ENCODE results near the gene DDX28. TPM values are rescaled to one million over a fixed set of nuclear protein-coding genes. Genes with fewer than 3 reads are reported as not detected.

Gene DDX28
- polyA plus RNA-seq, 2 of the 4 experiments (the other 2 are of a cell fraction), result 14.0 to 14.9 TPM

GRCh38 chr16:67971111-67971510 lies 51.9 kb downstream of the DDX28 start:
- ChIA-PET POLR2A (no interaction called here), CTCF (interaction anchor here (0.7 to 2.1 kb wide), 4 partner anchors 11 to 295 kb away, joined by 3 to 11 read pairs (median 4); no protein-coding TSS in a partner anchor)
- Histone ChIP-seq H3K9me3 (no peaks in the 10 kb centered on the region), H3K4me3 (no peak overlapping the region), H3K4me2 (no peak overlapping the region), H3K4me1 (peaks cover 19% of the 10 kb centered on the region), H3K27ac (no peak overlapping the region)
- FAIRE-seq, result no peak
- 96% methylated on average over 9 of the region's 9 CpGs for WGBS (ENCODE audit: missing lambda C conversion rate)
- TF ChIP-seq POLR2AphosphoS2 (conservative IDR thresholded peaks at IDR 0.05; ENCODE audit: low read length), result no peak
- no peak for ATAC-seq
- DNase-seq (ENCODE audit: low read depth in 1 of 2, low spot score in 1 of 2), result no peak

Small RNA genes lying within 50 kb of the gene (small RNA-seq; reads per million reads assigned to genes)
- gene RNU6-359P, result 0 to 8.8 (median 0.21) reads per million in 6 experiments

Other genes starting within 250 kb of the DDX28 start
- 9.8 and 11.1 TPM in 2 replicates for gene RANBP10, start 216.7 kb downstream of the DDX28 start, polyA plus RNA-seq (2011; rRNA removed)
- 6.9 to 7.5 TPM (median 7.5 TPM) in 3 replicates for gene RANBP10, start 216.7 kb downstream of the DDX28 start, polyA plus RNA-seq (2017; fragmentation: RNase III; extraction: RNeasy Plus Mini Kit Qiagen cat#74134 plus additional on column Dnase treatment)
- 0.68 and 0.78 TPM in 2 replicates for gene TSNAXIP1, start 216.3 kb downstream of the DDX28 start, polyA plus RNA-seq (2011; rRNA removed)
- gene TSNAXIP1, start 216.3 kb downstream of the DDX28 start, polyA plus RNA-seq (2017; fragmentation: RNase III; extraction: RNeasy Plus Mini Kit Qiagen cat#74134 plus additional on column Dnase treatment), result 0.97 to 1.2 TPM (median 1.1 TPM) in 3 replicates
- gene THAP11, start 180.9 kb downstream of the DDX28 start, polyA plus RNA-seq (2011; rRNA removed), result 33.2 and 44.0 TPM in 2 replicates
- 27.2 to 30.9 TPM (median 30.0 TPM) in 3 replicates for gene THAP11, start 180.9 kb downstream of the DDX28 start, polyA plus RNA-seq (2017; fragmentation: RNase III; extraction: RNeasy Plus Mini Kit Qiagen cat#74134 plus additional on column Dnase treatment)
- 168 and 209 TPM in 2 replicates for gene NUTF2, start 176.3 kb downstream of the DDX28 start, polyA plus RNA-seq (2011; rRNA removed)
- 270 to 301 TPM (median 287 TPM) in 3 replicates for gene NUTF2, start 176.3 kb downstream of the DDX28 start, polyA plus RNA-seq (2017; fragmentation: RNase III; extraction: RNeasy Plus Mini Kit Qiagen cat#74134 plus additional on column Dnase treatment)
- 18.2 and 19.1 TPM in 2 replicates for gene CENPT, start 175.5 kb downstream of the DDX28 start, polyA plus RNA-seq (2011; rRNA removed)
- gene CENPT, start 175.5 kb downstream of the DDX28 start, polyA plus RNA-seq (2017; fragmentation: RNase III; extraction: RNeasy Plus Mini Kit Qiagen cat#74134 plus additional on column Dnase treatment), result 35.9 to 40.3 TPM (median 36.9 TPM) in 3 replicates
- 21.0 and 35.3 TPM in 2 replicates for gene EDC4, start 150.2 kb downstream of the DDX28 start, polyA plus RNA-seq (2011; rRNA removed)
- 54.9 to 60.4 TPM (median 58.1 TPM) in 3 replicates for gene EDC4, start 150.2 kb downstream of the DDX28 start, polyA plus RNA-seq (2017; fragmentation: RNase III; extraction: RNeasy Plus Mini Kit Qiagen cat#74134 plus additional on column Dnase treatment)
- gene NRN1L, start 138.3 kb downstream of the DDX28 start, polyA plus RNA-seq (2011; rRNA removed), result 0.22 and 0.34 TPM in 2 replicates
- gene NRN1L, start 138.3 kb downstream of the DDX28 start, polyA plus RNA-seq (2017; fragmentation: RNase III; extraction: RNeasy Plus Mini Kit Qiagen cat#74134 plus additional on column Dnase treatment), result not detected in 3 replicates
- gene PSKH1, start 130.0 kb downstream of the DDX28 start, polyA plus RNA-seq (2011; rRNA removed), result 15.1 and 18.2 TPM in 2 replicates
- gene PSKH1, start 130.0 kb downstream of the DDX28 start, polyA plus RNA-seq (2017; fragmentation: RNase III; extraction: RNeasy Plus Mini Kit Qiagen cat#74134 plus additional on column Dnase treatment), result 14.6 to 15.8 TPM (median 15.7 TPM) in 3 replicates
- gene CTRL, start 91.4 kb downstream of the DDX28 start, polyA plus RNA-seq (2011; rRNA removed), result 0.92 and 1.6 TPM in 2 replicates
- gene CTRL, start 91.4 kb downstream of the DDX28 start, polyA plus RNA-seq (2017; fragmentation: RNase III; extraction: RNeasy Plus Mini Kit Qiagen cat#74134 plus additional on column Dnase treatment), result 3.6 to 4.4 TPM (median 3.9 TPM) in 3 replicates
- gene PSMB10, start 86.4 kb downstream of the DDX28 start, polyA plus RNA-seq (2011; rRNA removed), result 11.0 and 11.3 TPM in 2 replicates
- 51.9 to 53.5 TPM (median 52.4 TPM) in 3 replicates for gene PSMB10, start 86.4 kb downstream of the DDX28 start, polyA plus RNA-seq (2017; fragmentation: RNase III; extraction: RNeasy Plus Mini Kit Qiagen cat#74134 plus additional on column Dnase treatment)
- 1.7 and 2.6 TPM in 2 replicates for gene LCAT, start 79.1 kb downstream of the DDX28 start, polyA plus RNA-seq (2011; rRNA removed)
- 8.4 to 11.2 TPM (median 10.0 TPM) in 3 replicates for gene LCAT, start 79.1 kb downstream of the DDX28 start, polyA plus RNA-seq (2017; fragmentation: RNase III; extraction: RNeasy Plus Mini Kit Qiagen cat#74134 plus additional on column Dnase treatment)
- 18.2 and 19.5 TPM in 2 replicates for gene SLC12A4, start 54.6 kb downstream of the DDX28 start, polyA plus RNA-seq (2011; rRNA removed)
- 32.6 to 34.7 TPM (median 33.2 TPM) in 3 replicates for gene SLC12A4, start 54.6 kb downstream of the DDX28 start, polyA plus RNA-seq (2017; fragmentation: RNase III; extraction: RNeasy Plus Mini Kit Qiagen cat#74134 plus additional on column Dnase treatment)
- not detected in 2 replicates for gene DPEP3, start 42.7 kb downstream of the DDX28 start, polyA plus RNA-seq (2011; rRNA removed)
- gene DPEP3, start 42.7 kb downstream of the DDX28 start, polyA plus RNA-seq (2017; fragmentation: RNase III; extraction: RNeasy Plus Mini Kit Qiagen cat#74134 plus additional on column Dnase treatment), result not detected in 3 replicates
- gene DPEP2, start 23.7 kb downstream of the DDX28 start, polyA plus RNA-seq (2011; rRNA removed), result not detected in 2 replicates
- gene DPEP2, start 23.7 kb downstream of the DDX28 start, polyA plus RNA-seq (2017; fragmentation: RNase III; extraction: RNeasy Plus Mini Kit Qiagen cat#74134 plus additional on column Dnase treatment), result not detected in 3 replicates
- not detected in 2 replicates for gene DPEP2NB, start 7.3 kb downstream of the DDX28 start, polyA plus RNA-seq (2011; rRNA removed)
- not detected in 3 replicates for gene DPEP2NB, start 7.3 kb downstream of the DDX28 start, polyA plus RNA-seq (2017; fragmentation: RNase III; extraction: RNeasy Plus Mini Kit Qiagen cat#74134 plus additional on column Dnase treatment)
- 20.7 and 21.5 TPM in 2 replicates for gene DUS2, start 52 bp upstream of the DDX28 start, polyA plus RNA-seq (2011; rRNA removed)
- 20.8 to 22.8 TPM (median 21.7 TPM) in 3 replicates for gene DUS2, start 52 bp upstream of the DDX28 start, polyA plus RNA-seq (2017; fragmentation: RNase III; extraction: RNeasy Plus Mini Kit Qiagen cat#74134 plus additional on column Dnase treatment)
- gene NFATC3, start 62.1 kb upstream of the DDX28 start, polyA plus RNA-seq (2011; rRNA removed), result 23.9 and 32.4 TPM in 2 replicates
- 11.8 to 13.3 TPM (median 12.5 TPM) in 3 replicates for gene NFATC3, start 62.1 kb upstream of the DDX28 start, polyA plus RNA-seq (2017; fragmentation: RNase III; extraction: RNeasy Plus Mini Kit Qiagen cat#74134 plus additional on column Dnase treatment)
- gene ESRP2, start 212.9 kb upstream of the DDX28 start, polyA plus RNA-seq (2011; rRNA removed), result 0.04 and 0.08 TPM in 2 replicates
- 0.07 to 0.10 TPM (median 0.09 TPM) in 3 replicates for gene ESRP2, start 212.9 kb upstream of the DDX28 start, polyA plus RNA-seq (2017; fragmentation: RNase III; extraction: RNeasy Plus Mini Kit Qiagen cat#74134 plus additional on column Dnase treatment)
- 4.8 and 5.7 TPM in 2 replicates for gene PLA2G15, start 222.1 kb upstream of the DDX28 start, polyA plus RNA-seq (2011; rRNA removed)
- gene PLA2G15, start 222.1 kb upstream of the DDX28 start, polyA plus RNA-seq (2017; fragmentation: RNase III; extraction: RNeasy Plus Mini Kit Qiagen cat#74134 plus additional on column Dnase treatment), result 7.5 to 8.7 TPM (median 7.7 TPM) in 3 replicates
- 32.9 and 45.3 TPM in 2 replicates for gene SLC7A6, start 241.3 kb upstream of the DDX28 start, polyA plus RNA-seq (2011; rRNA removed)
- 29.1 to 35.9 TPM (median 31.1 TPM) in 3 replicates for gene SLC7A6, start 241.3 kb upstream of the DDX28 start, polyA plus RNA-seq (2017; fragmentation: RNase III; extraction: RNeasy Plus Mini Kit Qiagen cat#74134 plus additional on column Dnase treatment)